Right ventricle myocardium superior (tissue), 1 donor: ENCODE data around the gene SBNO2. TPM values are rescaled to one million over a fixed set of nuclear protein-coding genes. Genes with fewer than 3 reads are reported as not detected.
"Not testable (repeated sequence)": the region's sequence is repeated elsewhere in the genome, so short reads cannot be mapped to it uniquely, and the experiment has no call there.

ENCODE experiments used
- ATAC-seq: fragments of 200-7000 bp; cut with Tn5 transposase; one replicate; pipeline ENCODE4 v1.9.1; 2020; ENCODE audit warnings: mild to moderate bottlenecking; ENCODE audit not compliant: poor library complexity
- DNase-seq: peaks from one replicate; pipeline ENCODE4 v3.0.0-alpha.2; 2020
- intact Hi-C: fragments of 100-400 bp; cut with DNase I; formaldehyde crosslinking; loops from one replicate; pipeline ENCODE4 v1.11.2; 2022
- total RNA-seq: library from RNA; stranded (reverse); fragmentation: NEBNext Ultra II Directional; extraction: Animal tissue kit (Norgen Biotek cat#: 25700); gene quantifications from one replicate; pipeline ENCODE4 v1.2.1, GENCODE V29; 2021
- donor health status: DM: no; HTN: yes; CAD: no; lungs with severe emphysema.

The SBNO2 gene
- total RNA-seq, 1 donor from 2014 or later, result 15.1 TPM

DNA sequence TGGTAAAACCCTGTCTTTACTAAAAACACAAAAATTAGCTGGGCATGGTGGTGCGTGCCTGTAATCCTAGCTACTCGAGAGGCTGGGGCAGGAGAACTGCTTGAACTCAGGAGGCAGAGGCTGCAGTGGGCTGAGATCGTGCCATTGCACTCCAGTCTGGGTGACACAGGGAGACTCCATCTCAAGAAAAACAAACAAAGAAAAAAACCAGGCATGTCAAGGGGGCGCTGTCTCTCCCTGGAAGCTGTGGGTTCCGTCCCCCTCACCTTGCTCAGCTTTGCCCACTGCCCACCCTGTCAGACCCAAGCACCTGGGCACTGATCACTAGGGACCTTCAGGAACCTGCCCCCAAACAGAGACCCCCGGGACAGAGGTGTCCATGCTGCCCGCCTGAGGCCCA is 45.0 kb downstream of the SBNO2 start:
- DNase-seq, intact Hi-C loops, ATAC-seq: not testable (repeated sequence)

DNA sequence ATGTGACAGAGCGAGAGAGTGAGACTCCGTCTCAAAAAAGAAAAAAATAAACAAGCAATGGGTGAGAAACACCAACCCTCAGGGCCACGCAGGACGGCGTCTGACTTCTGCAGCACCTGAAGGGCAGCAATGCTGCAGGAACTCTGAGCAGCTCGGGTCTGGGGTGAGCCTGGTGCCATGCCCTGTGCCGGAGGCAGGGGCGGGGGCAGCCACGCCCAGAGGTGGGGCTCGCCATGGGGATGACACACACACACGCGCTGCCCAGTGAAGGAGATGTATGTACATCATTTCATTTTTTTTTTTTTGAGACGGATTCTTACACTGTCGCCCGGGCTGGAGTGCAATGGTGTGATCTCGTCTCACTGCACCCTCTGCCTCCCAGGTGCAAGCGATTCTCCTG is 46.0 kb downstream of the SBNO2 start:
- no peak for DNase-seq
- intact Hi-C loops, result no loop called here
- ATAC-seq, result no peak

DNA sequence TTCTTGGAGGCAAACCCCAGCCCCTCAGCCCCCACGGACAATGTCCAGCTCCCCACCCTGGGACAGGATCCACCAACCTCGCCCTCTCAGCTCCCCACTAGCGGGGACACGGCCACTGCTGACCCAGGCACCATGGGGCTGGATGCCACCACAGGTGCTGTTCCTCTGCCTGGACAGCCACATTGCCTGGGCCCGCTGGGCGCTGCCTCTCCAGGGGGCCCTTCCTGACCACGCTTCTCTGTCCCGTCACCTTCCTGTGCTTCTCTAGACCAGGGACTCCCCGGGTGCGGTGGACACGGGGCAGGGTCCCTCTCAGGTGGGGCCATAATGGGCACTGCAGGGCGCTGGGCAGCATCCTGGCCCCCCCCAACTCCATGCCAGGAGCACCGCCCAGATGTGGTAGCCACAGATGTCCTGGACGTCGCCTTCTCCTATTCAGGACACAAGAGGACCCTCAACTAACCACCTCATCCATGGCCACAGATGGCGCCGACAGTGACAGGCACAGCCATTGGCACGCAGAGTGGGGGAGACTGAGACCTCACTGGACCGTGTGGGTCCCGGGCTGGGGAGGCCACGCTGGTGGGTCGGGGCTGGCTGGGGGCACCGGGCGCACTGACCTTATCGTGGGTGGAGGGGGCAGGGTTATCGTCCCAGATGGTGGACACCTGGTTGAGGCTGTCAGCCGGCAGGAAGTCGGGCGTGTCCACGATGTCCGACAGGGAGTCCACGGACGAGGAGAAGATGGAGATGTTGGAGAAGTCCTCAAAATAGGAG is 46.9 kb downstream of the SBNO2 start:
- intact Hi-C loops, result no loop called here
- DNase-seq (no peak), ATAC-seq (no peak)

DNA sequence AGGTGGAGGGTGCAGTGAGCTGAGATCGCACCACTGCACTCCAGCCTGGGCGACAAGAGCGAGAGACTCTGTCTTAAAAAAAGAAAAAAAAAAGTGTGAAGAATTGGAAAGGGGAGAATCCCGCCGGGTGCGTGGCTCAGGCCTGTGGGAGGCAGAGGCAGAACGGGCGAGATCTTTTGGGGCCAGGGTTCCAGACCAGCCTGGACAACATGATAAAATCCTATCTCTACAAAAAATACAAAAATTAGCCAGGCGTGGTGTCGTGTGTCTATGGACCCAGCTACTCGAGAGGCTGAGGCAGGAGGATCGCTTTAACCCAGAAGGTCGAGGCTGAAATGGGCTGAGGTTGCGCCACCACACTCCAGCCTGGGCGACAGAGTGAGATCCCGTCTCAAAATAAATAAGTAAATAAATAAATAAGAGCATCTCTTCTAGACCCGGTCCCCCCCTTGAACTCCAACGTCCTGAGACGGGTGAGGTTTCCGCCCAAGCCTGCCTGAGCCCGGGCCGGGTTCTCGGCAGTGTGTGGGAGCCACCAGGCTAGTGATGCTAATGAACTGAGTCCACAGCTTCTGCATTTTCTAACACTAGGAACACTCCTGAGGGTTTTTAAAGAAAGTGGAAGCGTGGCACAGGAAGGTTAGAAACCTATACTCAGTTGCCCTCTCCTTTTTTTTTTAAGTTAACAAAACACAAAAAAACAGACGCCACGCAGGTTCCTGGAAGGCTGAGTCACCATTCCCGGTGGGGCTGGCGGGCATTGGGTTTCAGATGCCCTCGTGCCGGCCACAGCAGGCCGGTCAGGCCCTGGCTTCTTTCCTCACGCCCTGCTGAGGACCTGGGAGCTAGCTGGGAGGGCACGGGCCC is 48.2 kb downstream of the SBNO2 start:
- DNase-seq (no peak), ATAC-seq (no peak)
- intact Hi-C loops, result no loop called here

- intact Hi-C loops, result no loop called here
- DNase-seq (no peak), ATAC-seq (no peak)
Measured at GRCh38 chr19:1123885-1124677, 50.0 kb downstream of the SBNO2 start.

GRCh38 chr19:1123381-1123780 is 50.7 kb downstream of the SBNO2 start:
- intact Hi-C loops, result no loop called here

DNA sequence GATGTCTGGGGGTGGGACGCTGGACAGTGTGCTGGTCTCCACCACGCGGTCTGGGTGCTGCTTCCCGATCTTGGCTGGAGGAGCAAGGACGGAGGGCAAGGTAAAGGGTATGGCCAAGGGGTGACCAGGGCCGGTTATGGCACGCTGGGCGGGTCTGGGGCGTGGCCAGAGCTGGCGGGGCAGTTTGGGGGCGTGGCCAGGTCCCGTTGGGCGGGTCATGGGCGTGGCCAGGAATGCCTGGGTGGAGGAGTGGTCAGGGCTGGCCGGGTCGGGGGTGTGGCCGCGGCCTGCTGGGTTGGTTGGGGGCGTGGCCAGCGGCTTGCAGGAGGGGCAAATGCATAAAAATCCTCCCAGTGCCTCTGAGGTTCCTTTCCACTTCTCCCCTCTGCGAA is 51.1 kb downstream of the SBNO2 start:
- DNase-seq, result peak; percentile 79
- ATAC-seq, result peak; percentile 63
- intact Hi-C loops, result no loop called here

More at GRCh38 chr19:1123381-1123780, 50.7 kb downstream of the SBNO2 start:
- DNase-seq (no peak), ATAC-seq (no peak)

- intact Hi-C loops, result no loop called here
- DNase-seq (no peak), ATAC-seq (no peak)
Measured at GRCh38 chr19:1122021-1122971, 51.8 kb downstream of the SBNO2 start.

- DNase-seq (no peak), ATAC-seq (no peak)
- intact Hi-C loops, result no loop called here
Measured at GRCh38 chr19:1121395-1121794, 52.7 kb downstream of the SBNO2 start.

DNA sequence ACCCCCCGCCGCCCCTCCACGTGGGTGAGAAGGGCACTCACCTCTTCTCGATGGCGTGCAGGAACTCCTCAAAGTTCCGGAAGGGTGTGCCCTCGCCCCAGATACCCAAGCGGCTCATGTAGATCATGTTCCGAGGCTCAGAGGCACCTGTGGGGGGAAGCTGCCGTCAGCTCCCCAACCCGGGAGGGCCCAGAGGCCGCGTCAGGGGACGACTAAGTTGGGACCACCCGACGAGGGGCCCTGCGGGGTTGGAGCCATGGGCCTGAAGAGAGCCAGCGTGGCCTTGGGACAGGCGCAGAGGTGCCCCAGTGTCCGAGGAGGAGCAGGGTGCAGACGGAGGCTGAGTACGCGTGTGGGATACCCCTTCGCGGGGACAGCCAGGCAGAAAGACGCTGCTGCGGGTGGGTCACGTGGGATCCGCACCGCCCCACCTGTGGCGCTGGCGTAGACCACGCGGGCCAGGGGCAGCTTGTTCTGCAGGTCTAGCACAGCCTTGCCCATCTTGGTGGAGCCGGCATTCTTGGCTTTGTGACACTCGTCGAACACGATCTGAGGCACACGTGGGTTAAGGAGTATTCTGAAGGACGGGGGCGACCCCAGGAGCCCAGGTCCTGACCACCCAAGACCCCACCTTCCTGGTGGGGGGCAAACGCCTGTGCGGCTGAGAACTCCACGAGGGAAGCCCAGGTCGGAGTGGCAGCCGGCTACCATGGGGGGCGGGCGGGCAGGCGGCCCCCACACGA is 54.4 kb downstream of the SBNO2 start:
- DNase-seq, result no peak
- intact Hi-C loops, result no loop called here
- no peak for ATAC-seq

GRCh38 chr19:1118999-1119398 is 55.1 kb downstream of the SBNO2 start:
- DNase-seq (no peak), ATAC-seq (no peak)
- intact Hi-C loops, result no loop called here

- intact Hi-C loops, result no loop called here
Measured at GRCh38 chr19:1117654-1118053, 56.4 kb downstream of the SBNO2 start.

DNA sequence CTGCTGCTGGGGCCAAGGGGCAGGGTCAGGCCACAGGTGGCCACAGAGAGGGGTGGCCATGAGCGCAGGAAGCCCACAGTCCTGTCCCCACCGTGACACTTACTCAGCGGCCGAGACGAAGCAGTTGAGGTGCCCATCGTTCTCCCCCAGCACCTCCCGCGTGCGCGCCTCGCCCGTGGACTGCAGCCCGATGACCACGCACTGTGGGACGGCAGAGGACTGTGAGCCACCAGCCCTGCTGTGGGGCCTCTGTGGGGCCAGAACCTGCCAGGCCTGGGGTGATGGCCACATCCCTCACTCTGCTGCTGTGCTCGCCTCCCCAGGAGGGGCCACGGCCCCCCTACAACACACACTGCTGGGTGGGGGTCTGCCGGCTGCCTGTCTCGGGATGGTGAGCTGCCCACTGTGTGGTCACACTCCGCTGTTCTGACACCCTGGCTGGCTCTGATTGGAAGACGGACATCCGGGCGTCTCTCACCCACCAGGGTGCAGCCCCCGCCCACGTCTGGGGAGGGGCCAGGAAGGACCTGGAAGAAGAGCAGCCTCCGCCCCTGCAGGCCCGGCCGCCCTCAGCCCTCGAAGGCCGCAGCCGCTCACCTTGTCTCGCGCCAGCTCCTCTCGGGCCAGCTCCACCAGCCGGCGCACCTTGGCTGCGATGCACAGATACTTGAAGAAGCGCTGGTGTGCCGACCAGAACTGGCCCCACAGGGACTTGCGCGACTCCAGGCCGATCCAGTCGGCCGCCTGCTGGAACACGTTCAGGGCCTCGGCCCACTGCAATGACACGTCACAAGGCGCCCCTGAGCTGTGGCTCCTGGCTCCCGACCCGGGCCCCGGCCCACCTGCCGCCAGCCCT is 57.1 kb downstream of the SBNO2 start:
- ATAC-seq (no peak), DNase-seq (no peak)
- intact Hi-C loops, result no loop called here

More at GRCh38 chr19:1117654-1118053, 56.4 kb downstream of the SBNO2 start:
- DNase-seq, result no peak
- ATAC-seq, result no peak

DNA sequence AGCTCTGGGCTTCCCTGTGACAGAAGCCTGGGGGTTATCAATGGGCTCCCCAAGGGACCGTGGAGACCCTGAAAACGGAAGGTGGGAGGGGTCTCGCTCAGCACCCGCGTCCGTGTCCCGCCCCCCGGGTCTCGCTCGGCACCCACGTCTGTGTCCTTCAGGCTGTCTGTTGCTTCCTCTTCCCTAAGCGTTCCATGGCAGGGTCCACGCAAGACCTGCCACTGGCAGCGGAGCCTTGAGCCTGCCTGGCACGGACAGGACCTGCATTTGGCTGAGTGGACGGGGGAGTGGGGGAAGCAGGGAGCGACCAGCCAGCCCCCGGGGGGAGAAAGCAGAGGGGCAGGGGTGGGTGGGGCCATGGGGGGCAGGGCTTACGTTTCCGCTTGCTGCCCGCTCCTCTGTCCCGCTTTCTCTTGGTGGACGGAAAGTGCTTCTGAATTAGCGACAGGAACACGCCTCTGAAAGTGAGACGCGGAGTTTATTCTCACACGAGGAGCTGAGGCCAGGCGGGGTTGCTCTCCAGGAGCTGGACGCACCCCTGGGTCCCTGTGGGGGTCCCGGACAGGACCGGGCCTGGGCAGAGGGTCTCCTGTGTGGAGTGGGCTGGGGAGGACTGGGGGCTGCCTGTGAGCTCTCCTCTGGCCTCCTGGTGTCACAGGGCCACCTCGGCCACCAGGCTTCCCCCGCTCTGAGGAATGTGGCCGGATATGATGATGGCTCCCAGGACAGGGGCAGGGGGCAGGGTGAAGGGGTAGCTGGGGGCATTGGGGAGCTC is 58.2 kb downstream of the SBNO2 start:
- intact Hi-C loops, result no loop called here
- no peak for DNase-seq
- no peak for ATAC-seq

DNA sequence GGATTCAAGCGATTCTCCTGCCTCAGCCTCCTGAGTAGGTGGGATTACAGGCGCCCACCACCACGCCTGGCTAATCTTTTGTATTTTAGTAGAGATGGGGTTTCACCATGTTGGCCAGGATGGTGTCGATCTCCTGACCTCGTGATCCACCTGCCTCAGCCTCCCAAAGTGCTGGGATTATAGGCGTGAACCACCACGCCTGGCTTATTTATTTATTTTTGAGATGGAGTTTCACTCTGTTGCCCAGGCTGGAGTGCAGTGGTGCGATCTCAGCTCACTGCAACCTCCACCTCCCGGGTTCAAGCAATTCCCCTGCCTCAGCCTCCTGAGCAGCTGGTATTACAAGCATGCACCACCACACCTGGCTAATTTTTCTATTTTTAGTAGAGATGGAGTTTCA is 59.3 kb downstream of the SBNO2 start:
- ATAC-seq, DNase-seq: not testable (repeated sequence)
- intact Hi-C loops, result loop anchor here (5.0 kb wide), 1 partner anchor 78 kb away; no protein-coding TSS in a partner anchor
